NCI-H2081 (cell line): ENCODE measurements around the gene SMPD4.
A peak's percentile ranks its signal among the peaks of the same experiment; 100 is the strongest.
"Not testable (repeated sequence)": the region's sequence is repeated elsewhere in the genome, so short reads cannot be mapped to it uniquely, and the experiment has no call there.

Source experiments
- DNase-seq, 2 experiments: peaks; one replicate each; lab custom pipeline; 2025; lab: John Stamatoyannopoulos, UW

The SMPD4 gene

GRCh38 chr2:130186391-130186790 is 5.0 kb upstream of the SMPD4 start:
- DNase-seq = no peak

GRCh38 chr2:130185896-130186295 is 4.5 kb upstream of the SMPD4 start:
- no peak for DNase-seq

DNA sequence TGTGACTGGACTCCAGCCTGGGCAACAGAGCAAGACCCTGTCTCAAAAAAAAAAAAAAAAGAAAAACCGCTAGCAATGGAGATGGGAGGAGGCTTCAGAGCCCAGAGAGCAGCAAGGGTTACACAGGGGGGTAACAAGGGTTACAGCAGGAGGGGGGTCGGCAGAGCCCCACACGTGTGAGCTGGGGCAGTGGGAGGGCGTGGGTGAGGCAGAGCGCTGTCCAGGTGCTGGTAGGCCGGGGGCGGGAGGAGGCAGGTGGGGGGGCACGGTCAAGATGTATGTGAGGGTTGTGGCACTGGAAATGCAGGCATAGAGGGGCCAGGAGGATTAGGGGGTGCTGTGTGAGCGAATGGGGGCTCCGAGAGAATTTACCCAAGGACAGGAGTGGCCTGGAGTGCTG is 4.0 kb upstream of the SMPD4 start:
- no peak for DNase-seq

- DNase-seq = no peak
Observed at GRCh38 chr2:130183512-130184373, 2.3 kb upstream of the SMPD4 start.

DNA sequence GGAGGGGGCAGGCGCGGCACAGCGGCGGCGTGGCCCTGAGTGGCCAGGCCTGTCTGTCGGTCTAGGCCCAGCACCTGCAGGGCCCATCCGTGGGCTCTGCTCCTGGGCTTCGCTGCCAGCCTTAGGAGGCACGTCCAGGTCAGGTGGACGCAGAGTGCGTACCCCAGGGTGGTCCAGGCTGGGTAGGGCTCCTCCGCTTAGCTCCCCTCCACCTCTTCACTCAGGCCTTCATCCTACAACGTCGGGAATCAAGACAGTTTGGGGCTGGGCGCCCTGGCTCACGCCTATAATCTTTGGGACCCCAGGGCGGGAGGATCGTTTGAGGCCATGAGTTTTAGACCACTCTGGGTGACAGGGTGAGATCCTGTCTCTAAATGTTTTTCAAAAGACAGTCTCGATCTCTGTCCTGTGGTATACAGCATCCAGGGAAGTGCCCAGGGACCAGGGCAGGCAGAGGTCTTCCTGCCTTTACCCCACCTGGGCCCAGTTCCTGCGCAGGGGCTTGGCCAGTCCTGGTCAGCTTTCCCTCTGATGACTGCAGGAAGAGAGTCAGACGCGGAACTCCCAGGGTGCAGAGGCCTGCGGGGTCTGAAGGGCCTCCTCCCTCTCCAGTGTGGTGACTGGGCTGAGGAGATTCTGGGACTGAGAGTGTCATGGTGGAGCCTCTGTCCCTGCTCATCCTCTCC is 1.6 kb upstream of the SMPD4 start:
- not testable (repeated sequence) for DNase-seq

DNA sequence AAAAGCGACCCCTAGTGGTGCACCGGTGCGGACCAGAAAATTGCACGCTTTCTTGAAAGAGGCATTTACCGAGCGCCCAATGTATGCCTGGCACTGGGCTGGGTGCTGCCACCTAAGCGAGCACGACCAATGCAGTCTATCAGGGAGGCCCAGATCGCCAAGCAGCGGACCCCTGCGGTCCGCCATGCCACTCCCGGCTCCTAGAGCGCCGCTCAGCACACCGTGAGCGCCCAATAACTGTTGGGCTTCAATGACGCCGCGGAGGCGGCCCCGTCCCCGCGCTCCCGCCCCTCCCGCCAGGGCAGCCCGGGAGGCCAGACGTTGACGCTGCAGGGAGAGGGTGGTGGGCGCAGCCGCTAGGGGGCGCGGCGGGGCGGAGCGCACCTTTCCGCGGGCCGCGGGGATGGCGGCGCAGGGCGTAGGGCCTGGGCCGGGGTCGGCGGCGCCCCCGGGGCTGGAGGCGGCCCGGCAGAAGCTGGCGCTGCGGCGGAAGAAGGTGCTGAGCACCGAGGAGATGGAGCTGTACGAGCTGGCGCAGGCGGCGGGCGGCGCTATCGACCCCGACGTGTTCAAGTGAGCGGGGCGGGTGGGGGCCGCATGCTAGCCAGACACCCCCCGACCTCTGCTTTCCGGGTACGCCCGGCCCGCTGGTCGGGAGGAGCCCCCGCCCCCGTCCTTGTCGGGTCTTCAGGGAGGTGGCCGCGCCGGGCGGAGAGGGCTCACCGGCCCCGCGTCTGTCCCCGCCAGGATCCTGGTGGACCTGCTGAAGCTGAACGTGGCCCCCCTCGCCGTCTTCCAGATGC is 679 bp upstream of the SMPD4 start, which contains the start of gene MZT2B:
TSS of gene MZT2B (plus strand) at position 383 of the 803 bp plus-strand sequence. CDS start at position 404, 21 bp downstream.
- DNase-seq = peak; percentile 87

- DNase-seq = not testable (repeated sequence)
Observed at GRCh38 chr2:130180404-130181324, 738 bp downstream of the SMPD4 start.

GRCh38 chr2:130174866-130175265 is 6.5 kb downstream of the SMPD4 start:
- not testable (repeated sequence) for DNase-seq

- DNase-seq = no peak
Observed at GRCh38 chr2:130169896-130170295, 11.5 kb downstream of the SMPD4 start.

- not testable (repeated sequence) for DNase-seq
Observed at GRCh38 chr2:130169163-130169562, 12.2 kb downstream of the SMPD4 start.

- DNase-seq = not testable (repeated sequence)
Observed at GRCh38 chr2:130166611-130167010, 14.8 kb downstream of the SMPD4 start.

DNA sequence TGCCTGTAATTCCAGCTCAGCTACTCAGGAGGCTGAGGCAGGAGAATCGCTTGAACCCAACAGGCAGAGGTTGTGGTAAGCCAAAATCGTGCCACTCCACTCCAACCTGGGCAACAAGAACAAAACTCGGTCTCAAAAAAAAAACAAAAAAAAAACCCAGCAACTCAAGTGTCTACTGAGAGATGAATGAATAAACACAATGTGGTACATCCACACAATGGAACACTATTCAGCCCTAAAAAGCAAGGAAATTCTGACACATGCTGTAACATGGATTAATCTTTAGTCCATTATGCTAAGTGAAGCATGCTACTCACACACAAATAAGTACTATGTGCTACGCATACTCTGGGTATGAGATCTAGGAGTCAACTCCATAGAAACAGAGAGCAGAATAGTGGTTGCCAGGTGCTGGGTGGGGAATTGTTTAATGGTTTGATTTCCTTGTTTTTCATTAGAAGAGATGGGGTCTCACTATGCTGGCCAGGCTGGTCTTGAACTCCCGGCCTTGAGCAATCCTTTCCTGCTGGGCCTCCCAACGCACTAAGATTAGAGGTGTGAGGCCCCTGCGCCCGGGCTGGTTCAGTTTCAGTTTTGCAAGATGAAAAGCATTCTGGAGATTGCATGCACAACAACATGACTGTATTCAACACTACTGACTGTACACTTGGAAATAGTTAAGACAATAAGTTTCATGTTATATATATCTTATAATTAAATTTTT is 15.9 kb downstream of the SMPD4 start:
- DNase-seq = no peak

DNA sequence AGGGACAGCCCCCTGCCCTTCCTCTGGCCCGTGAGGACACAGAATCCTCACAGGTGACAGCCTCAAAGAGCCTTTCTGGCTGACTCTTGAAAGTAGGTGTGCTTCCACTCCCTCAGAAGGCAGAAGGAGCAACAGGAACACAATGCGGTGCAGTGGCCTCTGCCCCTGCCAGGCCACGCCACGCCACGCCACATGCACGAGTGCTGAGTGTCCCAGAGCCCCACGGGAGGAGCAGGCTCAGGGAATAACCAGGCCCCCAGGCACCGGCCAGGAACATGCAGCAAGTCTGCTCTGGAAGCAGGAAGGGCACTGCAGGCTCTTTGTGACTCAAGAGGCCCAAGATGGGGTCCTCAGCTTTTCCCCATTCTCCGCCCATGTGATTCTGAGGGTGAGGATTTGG is 18.4 kb downstream of the SMPD4 start:
- DNase-seq = no peak

GRCh38 chr2:130162486-130162885 is 18.9 kb downstream of the SMPD4 start:
- DNase-seq = not testable (repeated sequence)

- not testable (repeated sequence) for DNase-seq
Observed at GRCh38 chr2:130160838-130161705, 20.3 kb downstream of the SMPD4 start.

- no peak for DNase-seq
Observed at GRCh38 chr2:130160131-130160530, 21.3 kb downstream of the SMPD4 start.

- DNase-seq = not testable (repeated sequence)
Observed at GRCh38 chr2:130159376-130159775, 22.0 kb downstream of the SMPD4 start.

- no peak for DNase-seq
Observed at GRCh38 chr2:130158631-130159030, 22.8 kb downstream of the SMPD4 start.

- DNase-seq = not testable (repeated sequence)
Observed at GRCh38 chr2:130157825-130158514, 23.4 kb downstream of the SMPD4 start.
